B cell (primary cell): ENCODE measurements around the gene HP1BP3.

ENCODE experiments used
- CTCF ChIP-seq: fragments of 200-600 bp; IDR thresholded peaks from one replicate; pipeline ENCODE4 v1.8.0; 2022; ENCODE audit warnings: antibody characterized with exemption, mild to moderate bottlenecking
- EZH2 ChIP-seq: IDR thresholded peaks from 2 replicates; pipeline ENCODE4 v1.6.1; 2012; ENCODE audit warnings: borderline replicate concordance, low read depth, mild to moderate bottlenecking, moderate library complexity, low read length; ENCODE audit not compliant: insufficient read depth, poor library complexity, severe bottlenecking

- no peak for TF ChIP-seq EZH2
- no peak for TF ChIP-seq CTCF
Observed at GRCh38 chr1:20753589-20753988, 33.5 kb downstream of the HP1BP3 start.
